GM23338 (cell line): ENCODE results near the gene FGD3. TPM values are rescaled to one million over a fixed set of nuclear protein-coding genes. Genes with fewer than 3 reads are reported as not detected.

Experiments
- ATAC-seq: fragments of 200-7000 bp; cut with Tn5 transposase; 3 replicates; pipeline ENCODE4 v1.9.1; 2020
- DNase-seq: peaks from one replicate; pipeline ENCODE4 v3.0.0-alpha.2; 2015; ENCODE audit warnings: low spot score
- H2AFZ ChIP-seq: fragments of 200-600 bp; sonication (generic); 2 replicates; pipeline ENCODE4 v1.8.0; 2016; ENCODE audit warnings: antibody characterized with exemption, mild to moderate bottlenecking, moderate library complexity
- H3F3A ChIP-seq: fragments of 200-600 bp; sonication (generic); replicated peaks from 2 replicates; pipeline ENCODE4 v1.8.0; 2017; ENCODE audit warnings: antibody characterized with exemption, mixed run types, low read depth
- H3K27ac ChIP-seq: fragments of 200-600 bp; sonication (generic); 2 replicates; pipeline ENCODE4 v1.6.1; 2016; ENCODE audit warnings: low read depth
- H3K27me3 ChIP-seq: fragments of 200-600 bp; sonication (generic); 2 replicates; pipeline ENCODE4 v1.8.0; 2016; ENCODE audit warnings: mild to moderate bottlenecking, mixed run types, moderate library complexity; ENCODE audit not compliant: insufficient read depth
- H3K36me3 ChIP-seq: fragments of 200-600 bp; sonication (generic); 2 replicates; pipeline ENCODE4 v1.8.0; 2016; ENCODE audit warnings: mild to moderate bottlenecking; ENCODE audit not compliant: insufficient read depth
- H3K4me1 ChIP-seq: fragments of 200-600 bp; sonication (generic); 2 replicates; pipeline ENCODE4 v1.8.0; 2016; ENCODE audit warnings: mild to moderate bottlenecking, moderate library complexity; ENCODE audit not compliant: insufficient read depth
- H3K4me2 ChIP-seq: fragments of 200-600 bp; sonication (generic); 2 replicates; pipeline ENCODE4 v1.7.1; 2017; ENCODE audit warnings: mixed run types
- H3K4me3 ChIP-seq: fragments of 200-600 bp; sonication (generic); 2 replicates; pipeline ENCODE4 v1.6.1; 2016; ENCODE audit warnings: mixed run types
- H3K79me2 ChIP-seq: fragments of 200-600 bp; sonication (generic); replicated peaks from 2 replicates; pipeline ENCODE4 v1.8.0; 2017; ENCODE audit warnings: mild to moderate bottlenecking; ENCODE audit not compliant: insufficient read depth
- H3K9me2 ChIP-seq: fragments of 200-600 bp; sonication (generic); 2 replicates; pipeline ENCODE4 v1.8.0; 2017; ENCODE audit not compliant: insufficient read depth
- H4K20me1 ChIP-seq: fragments of 200-600 bp; sonication (generic); replicated peaks from 2 replicates; pipeline ENCODE4 v1.8.0; 2017; ENCODE audit warnings: mild to moderate bottlenecking; ENCODE audit not compliant: insufficient read depth
- H3K27ac Mint-ChIP-seq: 2 replicates; pipeline ENCODE4 v1.8.0; 2020; ENCODE audit warnings: inconsistent platforms, mild to moderate bottlenecking, moderate library complexity, mixed read lengths
- H3K27me3 Mint-ChIP-seq: 3 replicates; pipeline ENCODE4 v1.8.0; 2022; ENCODE audit warnings: low read depth, mild to moderate bottlenecking, moderate library complexity, mixed read lengths, inconsistent platforms; ENCODE audit not compliant: insufficient read depth, poor library complexity
- H3K36me3 Mint-ChIP-seq: 3 replicates; pipeline ENCODE4 v1.8.0; 2021; ENCODE audit warnings: low read depth, mild to moderate bottlenecking, inconsistent platforms, moderate library complexity, mixed read lengths
- H3K4me1 Mint-ChIP-seq: 3 replicates; pipeline ENCODE4 v1.8.0; 2020; ENCODE audit warnings: mild to moderate bottlenecking, inconsistent platforms, mixed read lengths
- H3K4me3 Mint-ChIP-seq: 3 replicates; pipeline ENCODE4 v1.8.0; 2021; ENCODE audit warnings: moderate library complexity, mild to moderate bottlenecking, inconsistent platforms, mixed read lengths
- H3K9me3 Mint-ChIP-seq: 3 replicates; pipeline ENCODE4 v1.8.0; 2020; ENCODE audit warnings: moderate library complexity, mild to moderate bottlenecking, inconsistent platforms, mixed read lengths
- EZH2 ChIP-seq: fragments of 200-600 bp; sonication (generic); IDR thresholded peaks from one replicate; pipeline ENCODE4 v1.8.0; 2017; ENCODE audit warnings: antibody characterized with exemption, mild to moderate bottlenecking, low read depth; ENCODE audit not compliant: unreplicated experiment
- EZH2phosphoT487 ChIP-seq: fragments of 200-600 bp; sonication (generic); IDR thresholded peaks from one replicate; pipeline ENCODE4 v1.8.1; 2018; ENCODE audit warnings: antibody characterized with exemption; ENCODE audit not compliant: unreplicated experiment
- JUNB ChIP-seq: IDR thresholded peaks from one replicate; pipeline ENCODE4 v1.6.1; 2016; ENCODE audit warnings: antibody characterized with exemption; ENCODE audit not compliant: unreplicated experiment
- NANOG ChIP-seq: IDR thresholded peaks from 2 replicates; pipeline ENCODE4 v1.6.1; 2016; ENCODE audit warnings: antibody characterized with exemption, borderline replicate concordance
- POLR2AphosphoS5 ChIP-seq: IDR thresholded peaks from 2 replicates; pipeline ENCODE4 v1.6.1; 2016; ENCODE audit warnings: antibody characterized with exemption, low read depth
- ZNF114 ChIP-seq: fragments of 250-450 bp; sonication (Bioruptor Pico); IDR thresholded peaks from 2 replicates; pipeline ENCODE4 v1.5.0; 2020; ENCODE audit warnings: mild to moderate bottlenecking, moderate library complexity
- ZNF331 ChIP-seq: fragments of 250-450 bp; sonication (Bioruptor Pico); IDR thresholded peaks from 2 replicates; pipeline ENCODE4 v1.5.0; 2020; ENCODE audit warnings: low read depth, mild to moderate bottlenecking, moderate library complexity
- polyA plus RNA-seq: library from polyadenylated mRNA; unstranded; fragments of >200 nt; fragmentation: Nextera tagmentation; extraction: Ambion mirVana; gene quantifications from 2 replicates; pipeline ENCODE4 v1.2.1, GENCODE V29; 2016
- total RNA-seq: library from RNA; depleted of rRNA; stranded (reverse); fragments of >200 nt; shearing (Covaris generic); gene quantifications from 2 replicates; pipeline ENCODE4 v1.2.3, GENCODE V29; 2014
- TF ChIP-seq, protein P1 (sequence below): IDR thresholded peaks from one replicate; pipeline ENCODE4 v1.6.1; 2018; ENCODE audit warnings: antibody characterized with exemption; ENCODE audit not compliant: unreplicated experiment
- TF ChIP-seq, protein P2 (sequence below), 2 experiments: fragments of 200-600 bp in 1 of 2; sonication (generic) in 1 of 2; conservative IDR thresholded peaks; 2 replicates each; pipeline versions ENCODE4 v1.5.1 to v1.6.1; 2016 to 2017; ENCODE audit warnings: antibody characterized with exemption in 2 of 2, low read depth in 2 of 2, mild to moderate bottlenecking in 2 of 2, moderate library complexity in 1 of 2

Gene FGD3
- total and polyA plus RNA-seq, 2 experiments from 2014 or later: 0.95 to 1.7 TPM

GRCh38 chr9:93076101-93076791 lies 128.9 kb downstream of the FGD3 start (continued):
- TF ChIP-seq, protein P1, sequence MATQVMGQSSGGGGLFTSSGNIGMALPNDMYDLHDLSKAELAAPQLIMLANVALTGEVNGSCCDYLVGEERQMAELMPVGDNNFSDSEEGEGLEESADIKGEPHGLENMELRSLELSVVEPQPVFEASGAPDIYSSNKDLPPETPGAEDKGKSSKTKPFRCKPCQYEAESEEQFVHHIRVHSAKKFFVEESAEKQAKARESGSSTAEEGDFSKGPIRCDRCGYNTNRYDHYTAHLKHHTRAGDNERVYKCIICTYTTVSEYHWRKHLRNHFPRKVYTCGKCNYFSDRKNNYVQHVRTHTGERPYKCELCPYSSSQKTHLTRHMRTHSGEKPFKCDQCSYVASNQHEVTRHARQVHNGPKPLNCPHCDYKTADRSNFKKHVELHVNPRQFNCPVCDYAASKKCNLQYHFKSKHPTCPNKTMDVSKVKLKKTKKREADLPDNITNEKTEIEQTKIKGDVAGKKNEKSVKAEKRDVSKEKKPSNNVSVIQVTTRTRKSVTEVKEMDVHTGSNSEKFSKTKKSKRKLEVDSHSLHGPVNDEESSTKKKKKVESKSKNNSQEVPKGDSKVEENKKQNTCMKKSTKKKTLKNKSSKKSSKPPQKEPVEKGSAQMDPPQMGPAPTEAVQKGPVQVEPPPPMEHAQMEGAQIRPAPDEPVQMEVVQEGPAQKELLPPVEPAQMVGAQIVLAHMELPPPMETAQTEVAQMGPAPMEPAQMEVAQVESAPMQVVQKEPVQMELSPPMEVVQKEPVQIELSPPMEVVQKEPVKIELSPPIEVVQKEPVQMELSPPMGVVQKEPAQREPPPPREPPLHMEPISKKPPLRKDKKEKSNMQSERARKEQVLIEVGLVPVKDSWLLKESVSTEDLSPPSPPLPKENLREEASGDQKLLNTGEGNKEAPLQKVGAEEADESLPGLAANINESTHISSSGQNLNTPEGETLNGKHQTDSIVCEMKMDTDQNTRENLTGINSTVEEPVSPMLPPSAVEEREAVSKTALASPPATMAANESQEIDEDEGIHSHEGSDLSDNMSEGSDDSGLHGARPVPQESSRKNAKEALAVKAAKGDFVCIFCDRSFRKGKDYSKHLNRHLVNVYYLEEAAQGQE: no peak
- no peak for TF ChIP-seq POLR2AphosphoS5
- no peak for TF ChIP-seq EZH2
- TF ChIP-seq ZNF114: no peak
- TF ChIP-seq, protein P2, sequence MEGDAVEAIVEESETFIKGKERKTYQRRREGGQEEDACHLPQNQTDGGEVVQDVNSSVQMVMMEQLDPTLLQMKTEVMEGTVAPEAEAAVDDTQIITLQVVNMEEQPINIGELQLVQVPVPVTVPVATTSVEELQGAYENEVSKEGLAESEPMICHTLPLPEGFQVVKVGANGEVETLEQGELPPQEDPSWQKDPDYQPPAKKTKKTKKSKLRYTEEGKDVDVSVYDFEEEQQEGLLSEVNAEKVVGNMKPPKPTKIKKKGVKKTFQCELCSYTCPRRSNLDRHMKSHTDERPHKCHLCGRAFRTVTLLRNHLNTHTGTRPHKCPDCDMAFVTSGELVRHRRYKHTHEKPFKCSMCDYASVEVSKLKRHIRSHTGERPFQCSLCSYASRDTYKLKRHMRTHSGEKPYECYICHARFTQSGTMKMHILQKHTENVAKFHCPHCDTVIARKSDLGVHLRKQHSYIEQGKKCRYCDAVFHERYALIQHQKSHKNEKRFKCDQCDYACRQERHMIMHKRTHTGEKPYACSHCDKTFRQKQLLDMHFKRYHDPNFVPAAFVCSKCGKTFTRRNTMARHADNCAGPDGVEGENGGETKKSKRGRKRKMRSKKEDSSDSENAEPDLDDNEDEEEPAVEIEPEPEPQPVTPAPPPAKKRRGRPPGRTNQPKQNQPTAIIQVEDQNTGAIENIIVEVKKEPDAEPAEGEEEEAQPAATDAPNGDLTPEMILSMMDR (conservative IDR thresholded peaks at IDR 0.05; ENCODE audit: low read depth in 2 of 2): no peak
- no peak for TF ChIP-seq EZH2phosphoT487
- TF ChIP-seq ZNF331 (CRISPR knock-in tag): no peak

GRCh38 chr9:93076792-93077128 lies 129.4 kb downstream of the FGD3 start:
- Histone ChIP-seq H3K9me2 (no peaks in the 10 kb centered on the region), H3K36me3 (no peaks in the 10 kb centered on the region; the same call in 1 of the 2 replicates), H3F3A (no peaks in the 10 kb centered on the region), H4K20me1 (no peaks in the 10 kb centered on the region), H3K79me2 (no peaks in the 10 kb centered on the region), H3K27ac (no peak overlapping the region), H3K4me3 (no peak overlapping the region), H3K4me2 (no peak overlapping the region), H3K27me3 (no peaks in the 10 kb centered on the region), H2AFZ (no peak overlapping the region), H3K4me1 (no peaks in the 10 kb centered on the region)
- H3K9me3 Mint-ChIP-seq: no peaks in the 10 kb centered on the region
- no peaks in the 10 kb centered on the region; the same call in 2 of the 3 replicates for H3K36me3 Mint-ChIP-seq
- H3K4me1 Mint-ChIP-seq: no peaks in the 10 kb centered on the region; the same call in 2 of the 3 replicates
- H3K27ac Mint-ChIP-seq: no peak overlapping the region
- no peak overlapping the region for H3K4me3 Mint-ChIP-seq
- peaks cover 6% of the 10 kb centered on the region for H3K27me3 Mint-ChIP-seq
- no peak for TF ChIP-seq NANOG
- no peak for TF ChIP-seq POLR2AphosphoS5
- no peak for TF ChIP-seq JUNB
- no peak for TF ChIP-seq EZH2
- TF ChIP-seq ZNF114: no peak
- ATAC-seq (no peak), DNase-seq (no peak)
